GDM1 (cell line): Measurements from ENCODE around the gene DIAPH3.

ENCODE experiments used
- DNase-seq: peaks from one replicate; lab custom pipeline; 2025; lab: John Stamatoyannopoulos, UW

The DIAPH3 gene

DNA sequence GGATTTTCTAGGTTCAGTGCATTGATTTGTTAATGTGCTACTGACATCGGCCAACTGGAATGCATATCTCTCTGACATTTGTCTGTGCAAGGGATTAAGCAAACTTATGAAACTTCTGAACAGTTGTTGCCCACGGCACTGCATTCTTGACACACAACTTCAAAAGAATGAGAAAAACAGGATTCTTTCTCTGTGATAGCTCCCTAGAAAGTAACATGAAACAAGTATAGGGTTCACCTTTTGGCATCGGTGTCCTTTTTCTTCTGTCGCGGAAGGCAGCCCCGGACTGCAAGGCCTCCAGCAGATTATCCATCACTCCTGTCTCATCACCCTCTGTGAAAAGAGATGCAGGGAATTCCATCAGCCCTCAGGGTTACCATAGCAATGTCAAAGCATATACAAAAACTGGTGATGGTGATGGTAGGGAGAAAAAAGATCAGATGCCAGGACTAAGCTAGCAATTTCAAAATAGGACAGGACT is 389.2 kb downstream of the DIAPH3 start:
- DNase-seq: no peak

DNA sequence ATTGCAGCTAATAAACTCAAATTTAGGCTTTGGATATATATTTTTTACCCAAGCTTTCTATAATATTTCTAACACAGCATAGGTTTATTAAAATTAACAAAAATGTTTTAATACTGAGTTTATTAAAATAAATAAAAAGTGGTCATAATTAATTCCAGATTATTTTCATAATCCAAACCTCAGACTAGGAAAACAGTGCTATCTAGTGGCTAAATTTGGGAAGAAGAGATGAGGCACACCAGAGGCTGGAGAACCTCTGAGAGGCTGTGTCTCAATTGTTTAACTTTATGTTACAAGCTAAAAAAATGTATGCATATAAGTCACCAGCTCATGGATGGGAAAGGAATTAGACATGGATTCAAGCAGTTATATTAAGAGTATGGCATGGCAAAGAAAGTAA is 392.5 kb downstream of the DIAPH3 start:
- no peak for DNase-seq

DNA sequence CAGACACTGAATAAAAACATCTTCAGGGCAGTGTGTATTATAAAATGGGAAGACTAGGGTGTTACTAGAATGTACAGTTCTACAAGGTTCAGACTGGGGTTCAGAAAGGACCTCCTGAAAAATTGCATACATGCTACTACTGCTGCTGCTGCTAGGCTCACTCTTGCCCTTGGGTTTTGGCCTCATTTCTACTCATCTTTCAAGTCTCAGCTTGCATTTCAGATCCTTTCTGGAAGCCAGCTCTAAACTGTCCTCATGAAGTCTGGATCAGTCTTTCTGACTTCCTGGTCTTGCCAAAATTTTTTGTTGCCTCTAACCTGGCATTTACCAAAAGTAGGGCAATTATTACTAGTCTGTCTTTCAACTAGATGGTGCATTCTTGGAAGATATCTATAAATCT is 393.3 kb downstream of the DIAPH3 start:
- no peak for DNase-seq

DNA sequence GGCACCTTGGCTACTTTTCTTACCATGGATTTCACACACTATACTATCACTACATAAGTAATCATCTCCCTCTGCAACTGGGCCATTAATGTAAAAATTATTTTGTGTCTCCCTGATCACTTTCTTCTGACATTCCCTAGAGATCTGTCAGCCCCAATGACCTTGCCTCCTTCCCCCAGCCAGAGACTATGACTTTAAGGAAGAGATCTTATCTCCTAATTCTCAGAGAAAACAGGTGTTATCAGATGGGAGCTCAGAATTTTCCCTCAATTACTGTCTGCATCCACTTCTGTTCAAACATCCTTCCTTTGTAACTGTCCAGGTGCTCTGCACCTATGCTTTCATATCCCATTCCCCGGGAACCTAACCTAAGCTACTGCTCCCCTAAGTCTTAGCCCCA is 397.5 kb downstream of the DIAPH3 start:
- no peak for DNase-seq

DNA sequence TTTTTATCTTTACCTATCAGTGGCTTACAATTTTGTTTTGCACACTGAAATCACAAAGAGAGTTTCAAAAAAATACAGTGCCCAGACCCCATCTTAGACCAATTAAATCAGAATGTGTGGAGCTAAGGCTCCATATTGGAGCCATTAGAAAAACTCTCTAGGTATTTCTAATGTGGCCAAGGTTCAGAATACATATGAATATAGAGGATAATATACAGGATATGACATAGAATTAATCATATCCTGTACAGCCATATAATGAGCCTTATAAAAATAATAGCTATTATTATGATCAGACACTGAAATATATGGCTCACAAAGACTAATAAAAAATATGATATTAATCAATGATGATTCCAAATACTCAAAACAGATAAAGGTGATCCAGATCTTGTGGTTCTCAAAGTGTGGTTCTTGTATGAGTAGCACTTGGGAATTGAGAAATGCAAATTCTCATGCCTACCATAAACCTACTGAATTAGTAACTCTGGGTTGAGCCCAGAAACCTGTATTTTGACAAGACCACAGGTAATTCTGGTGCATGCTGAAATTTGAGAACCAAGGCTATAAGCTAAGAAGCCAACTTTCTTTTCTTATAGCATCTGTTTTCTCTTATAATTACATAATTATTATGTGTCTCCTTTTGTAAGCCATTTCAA is 408.0 kb downstream of the DIAPH3 start:
- no peak for DNase-seq

DNA sequence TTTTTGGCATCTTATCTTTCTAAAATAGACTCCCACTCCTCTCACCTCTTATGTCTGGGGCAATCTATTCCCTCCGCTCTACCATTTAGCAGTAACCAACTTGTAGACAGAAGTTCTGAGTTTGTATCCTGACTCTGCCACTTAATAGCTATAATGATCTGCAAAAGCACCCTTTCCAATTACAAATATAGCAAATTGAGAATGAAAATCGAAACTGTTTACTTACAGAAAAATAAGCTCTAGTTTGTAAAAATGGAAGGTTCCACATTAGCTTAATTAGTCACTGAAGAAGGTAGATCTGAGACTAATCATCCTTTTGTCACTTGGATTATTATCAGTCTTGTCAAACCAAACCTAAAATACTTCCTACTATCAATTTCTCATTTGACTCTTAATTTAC is 409.3 kb downstream of the DIAPH3 start:
- no peak for DNase-seq

DNA sequence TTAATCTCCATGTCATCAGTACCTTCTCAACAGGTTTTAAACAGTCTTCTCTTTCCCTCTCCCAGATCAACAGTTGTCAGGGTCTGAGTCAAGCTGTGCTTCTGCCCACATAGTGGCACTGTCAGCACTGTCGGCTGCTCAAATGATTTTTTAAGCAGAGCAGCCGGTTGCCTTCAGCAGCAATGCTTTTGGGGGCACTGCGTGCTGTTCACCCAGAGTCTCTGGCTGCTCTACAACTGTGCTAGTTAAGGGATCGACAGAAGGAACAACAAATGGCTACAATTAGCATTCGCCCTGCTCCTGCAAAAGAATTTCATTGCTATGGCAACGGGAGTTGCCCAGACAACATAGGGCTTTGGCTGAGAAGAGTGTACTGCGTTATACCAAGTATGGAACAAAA is 412.9 kb downstream of the DIAPH3 start:
- DNase-seq: no peak

DNA sequence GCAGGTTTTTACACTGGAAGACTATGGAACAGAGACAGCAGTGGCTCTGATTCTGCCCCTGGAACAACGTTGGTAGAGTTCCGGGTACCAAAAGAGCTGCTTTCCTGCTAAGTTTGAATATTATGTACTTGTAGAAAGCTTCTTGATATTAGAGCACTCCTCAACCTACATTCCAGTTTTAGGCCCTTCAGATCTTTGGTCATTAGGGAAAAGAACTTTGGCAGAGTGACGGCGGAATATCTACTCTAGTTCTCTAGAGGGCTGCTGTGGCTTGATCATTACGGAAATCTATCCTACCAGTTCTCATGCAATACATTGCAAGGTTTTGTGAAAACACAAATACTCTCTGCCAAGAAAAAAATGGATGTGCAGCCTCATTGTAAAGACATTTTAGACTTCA is 415.7 kb downstream of the DIAPH3 start:
- DNase-seq: no peak

DNA sequence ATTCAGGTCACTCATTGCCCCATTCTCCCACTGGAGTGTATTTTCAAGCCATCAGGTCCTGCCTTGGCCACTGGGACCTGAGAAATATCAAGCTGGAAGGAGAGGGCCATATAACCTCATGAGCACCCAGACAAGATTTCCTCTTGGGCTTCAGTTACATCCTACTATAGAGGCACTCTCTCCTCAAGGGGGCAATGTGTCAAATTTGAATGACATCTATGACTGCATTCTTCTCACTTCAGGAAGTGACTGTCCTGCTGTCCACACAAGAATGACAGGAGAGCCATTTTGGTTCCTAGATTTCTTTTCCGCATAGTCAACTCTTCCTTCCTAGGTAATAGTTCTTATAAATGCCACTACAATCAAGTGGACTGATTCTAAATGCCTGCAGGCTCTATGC is 416.2 kb downstream of the DIAPH3 start:
- DNase-seq: no peak

DNA sequence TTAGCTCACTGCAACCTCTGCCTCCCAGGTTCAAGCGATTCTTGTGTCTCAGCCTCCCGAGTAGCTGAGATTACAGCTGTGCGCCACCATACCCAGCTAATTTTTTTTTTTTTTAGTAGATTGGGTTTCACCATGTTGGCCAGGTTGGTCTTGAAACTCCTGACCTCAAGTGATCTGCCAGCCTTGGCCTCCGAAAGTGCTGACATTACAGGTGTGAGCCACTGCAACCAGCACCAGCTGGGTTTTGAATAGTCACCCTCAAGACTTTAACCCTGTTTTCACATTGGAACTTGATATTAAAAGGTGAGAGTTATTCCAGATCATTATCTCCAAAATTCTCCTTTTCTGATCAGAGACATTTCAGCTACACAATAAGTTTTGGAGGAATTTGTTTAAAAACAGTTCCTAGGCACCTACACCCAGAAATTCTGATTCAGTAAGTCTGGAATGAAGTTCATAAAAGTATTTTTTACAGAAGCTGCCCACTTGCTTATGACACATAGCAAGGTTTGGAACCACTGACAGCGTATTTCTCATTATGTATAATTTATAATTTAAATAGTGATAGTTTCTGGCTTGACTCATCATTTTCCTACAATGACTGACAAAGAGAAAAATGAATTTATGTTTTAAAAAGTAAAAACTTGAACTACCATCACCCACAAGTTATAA is 417.3 kb downstream of the DIAPH3 start:
- DNase-seq: no peak

DNA sequence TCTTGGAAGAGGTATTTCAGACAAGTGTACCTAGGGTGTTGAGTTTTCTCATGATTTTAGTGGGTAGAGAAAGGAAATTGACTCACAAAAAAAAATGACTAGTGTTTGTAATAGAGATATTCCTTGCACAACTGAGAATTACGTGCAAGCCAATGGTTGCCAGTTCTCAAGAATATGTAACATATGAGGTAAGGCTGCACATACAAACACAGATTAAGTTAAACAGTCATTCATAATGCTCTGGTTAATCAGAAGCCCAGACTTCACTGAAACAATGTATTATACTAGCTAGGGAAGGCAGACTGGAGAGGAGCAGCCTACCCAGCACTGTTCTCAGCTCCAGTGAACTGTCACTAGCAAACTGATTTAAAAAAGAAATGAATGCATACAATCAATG is 418.3 kb downstream of the DIAPH3 start:
- no peak for DNase-seq

DNA sequence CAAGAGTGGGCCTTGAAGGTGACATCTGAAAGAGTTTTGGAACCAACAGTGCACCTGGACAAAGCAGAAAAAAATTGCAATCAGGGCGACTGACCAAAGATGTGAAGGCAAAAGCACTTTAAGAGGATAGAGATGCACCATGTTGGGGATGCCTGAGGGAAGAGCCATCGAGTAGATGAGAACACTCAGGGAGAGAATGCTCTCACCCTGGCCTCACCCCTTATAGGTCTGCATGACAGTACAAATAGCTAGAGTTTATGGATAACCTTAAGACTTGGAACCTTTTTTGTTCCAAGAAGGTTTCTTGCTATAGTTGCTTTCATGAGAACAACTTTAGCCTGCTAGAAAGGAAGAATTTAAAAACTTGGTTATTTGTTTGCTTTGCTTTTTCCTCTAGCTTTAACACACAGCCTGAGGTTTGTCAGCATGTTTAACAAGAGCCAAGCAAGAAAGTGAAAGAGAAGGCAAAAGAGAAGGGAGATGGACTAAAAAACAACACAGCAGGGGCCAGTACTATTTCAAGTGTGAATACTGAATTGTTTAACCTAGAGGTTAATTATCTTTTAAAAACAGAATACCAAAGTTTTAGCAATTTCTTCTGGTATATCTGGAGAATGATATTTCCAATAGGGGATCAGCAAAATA is 418.9 kb downstream of the DIAPH3 start:
- DNase-seq: no peak

DNA sequence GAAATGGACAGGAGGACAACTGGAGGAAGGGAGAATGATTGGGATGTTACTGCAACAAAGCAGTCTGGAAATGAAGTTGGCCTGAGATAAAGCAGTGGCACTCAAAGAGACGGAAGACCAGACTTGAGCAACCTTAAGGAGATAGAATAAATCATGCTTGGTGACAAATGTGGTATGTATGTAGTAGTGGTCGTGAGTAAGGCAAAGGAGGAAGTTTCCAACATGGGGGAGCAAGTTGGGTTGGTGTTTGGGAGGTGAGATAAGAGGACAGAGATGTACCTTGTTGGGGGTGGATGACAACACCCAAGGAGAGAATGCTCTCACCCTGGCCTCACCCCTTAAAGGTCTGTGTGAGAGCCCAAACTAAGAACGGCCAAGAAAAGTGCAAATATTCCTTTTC is 420.5 kb downstream of the DIAPH3 start:
- DNase-seq: no peak

DNA sequence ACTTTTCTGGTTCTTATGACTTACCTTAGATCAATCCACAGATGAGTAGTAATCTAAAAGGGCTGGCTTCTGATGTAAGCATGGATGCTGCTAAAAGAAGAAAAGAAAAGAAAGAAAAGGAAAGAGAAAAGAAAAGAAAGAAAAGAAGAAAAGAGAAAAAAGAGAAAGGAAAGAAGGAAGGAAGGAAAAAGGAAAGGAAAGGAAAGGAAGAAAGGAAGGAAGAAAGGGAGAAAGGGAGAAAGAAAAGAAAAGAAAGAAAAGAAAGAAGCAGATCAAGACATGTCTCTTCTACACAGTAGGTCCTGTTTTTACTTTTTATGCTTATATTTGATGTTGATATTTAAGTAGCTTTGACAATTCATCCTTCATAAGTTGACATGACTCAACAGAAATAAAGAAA is 421.3 kb downstream of the DIAPH3 start:
- no peak for DNase-seq

DNA sequence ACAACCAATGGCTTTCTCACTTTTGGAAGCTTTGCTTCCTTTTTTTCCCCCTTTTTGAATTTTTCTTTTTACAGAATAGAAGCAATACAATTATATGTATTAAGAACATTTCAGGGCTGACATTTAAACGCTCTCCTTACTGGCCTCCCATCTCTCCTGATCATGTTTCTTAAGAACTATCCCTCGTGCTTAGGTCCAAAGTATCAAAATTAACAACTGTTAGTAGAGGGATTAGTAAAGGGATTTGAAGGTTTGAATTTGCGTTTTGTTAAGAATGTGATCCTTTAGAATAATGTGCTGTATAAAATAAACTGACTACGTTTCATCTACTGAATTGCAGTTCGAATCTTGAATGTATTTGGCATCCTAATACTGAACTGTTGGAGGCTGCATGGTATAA is 424.8 kb downstream of the DIAPH3 start:
- DNase-seq: no peak

DNA sequence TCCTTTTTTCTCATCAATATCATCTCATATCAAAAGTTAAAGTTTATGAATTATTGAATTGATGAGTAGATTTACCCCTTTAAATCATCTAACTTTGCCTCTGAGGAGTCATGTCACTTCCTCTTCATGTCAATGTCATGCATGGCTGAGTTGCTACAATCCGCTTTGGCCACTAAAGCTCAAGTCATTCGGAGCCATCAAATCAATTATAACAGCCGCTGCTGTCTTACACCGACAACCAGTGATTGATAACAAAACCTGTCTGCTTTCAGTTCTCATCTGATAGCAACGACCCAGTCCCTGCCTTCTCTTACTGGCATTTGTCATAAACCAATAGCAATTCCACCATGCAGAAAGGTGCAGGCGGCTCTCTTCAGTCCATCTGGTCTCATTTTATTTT is 429.3 kb downstream of the DIAPH3 start:
- DNase-seq: no peak

DNA sequence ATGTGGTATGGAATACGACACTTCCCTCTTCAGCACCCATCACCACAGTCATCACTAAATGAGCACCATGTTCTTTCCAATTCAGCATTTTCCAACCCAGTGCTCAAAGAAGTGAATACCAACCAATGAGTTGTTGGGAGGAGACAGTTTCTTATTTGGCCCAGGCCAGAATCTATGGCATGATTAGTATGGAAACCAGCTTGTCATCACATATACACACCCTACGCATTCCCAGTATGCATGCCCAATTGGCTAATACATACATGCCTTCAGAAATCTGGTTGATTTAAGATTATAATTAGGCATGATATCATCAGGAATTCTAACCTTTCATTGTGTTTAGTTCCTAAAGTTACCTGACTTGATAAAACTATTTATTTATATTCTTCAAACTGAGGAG is 430.0 kb downstream of the DIAPH3 start:
- no peak for DNase-seq

DNA sequence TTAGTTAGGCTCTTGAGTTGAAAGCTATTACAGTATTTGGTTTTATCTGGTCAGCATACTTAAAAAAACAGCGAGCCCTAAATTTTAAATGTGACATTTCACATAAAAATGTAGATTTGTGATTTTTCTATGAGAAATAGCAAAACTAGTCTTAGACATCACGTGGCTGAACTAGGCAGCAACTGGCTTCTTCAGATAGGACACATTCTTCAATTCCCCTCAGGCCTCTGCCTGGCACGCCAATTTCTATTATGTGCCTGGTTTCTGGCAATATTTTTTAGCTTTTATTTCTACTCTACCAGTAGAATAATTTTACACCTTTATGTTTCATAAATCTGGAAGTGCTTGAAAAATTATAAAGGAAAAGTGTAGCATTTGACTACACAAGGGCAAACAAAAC is 433.7 kb downstream of the DIAPH3 start:
- no peak for DNase-seq

DNA sequence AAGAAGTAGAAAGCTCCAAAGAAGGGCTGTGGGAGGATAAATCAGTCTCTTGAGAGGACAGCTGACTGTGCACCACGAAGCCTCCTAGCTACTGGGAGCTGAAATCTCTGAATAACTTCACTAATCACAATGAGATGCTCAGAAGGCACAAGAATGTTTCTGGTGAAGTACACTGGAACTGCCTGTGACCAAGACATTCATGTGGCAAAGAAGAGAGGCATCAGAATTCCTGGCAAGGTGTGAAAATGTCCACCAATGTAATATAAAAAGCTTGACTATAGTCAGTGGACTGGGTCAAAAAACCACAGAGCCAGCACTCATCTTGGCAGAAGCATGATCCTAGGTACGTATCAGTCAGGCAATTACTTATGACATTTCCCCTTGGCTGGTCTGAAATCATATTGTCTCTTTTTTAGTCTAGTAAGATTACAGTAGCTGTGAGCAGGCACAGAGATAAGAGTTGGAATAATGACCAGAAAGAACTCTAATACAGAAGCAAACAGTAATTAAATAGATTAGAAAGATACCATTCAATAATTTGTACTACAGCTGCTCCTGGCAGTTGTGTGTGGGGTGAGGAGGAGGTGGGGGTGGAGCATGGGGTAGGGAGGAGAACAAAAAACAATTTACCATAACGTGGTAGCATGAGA is 434.7 kb downstream of the DIAPH3 start:
- no peak for DNase-seq

DNA sequence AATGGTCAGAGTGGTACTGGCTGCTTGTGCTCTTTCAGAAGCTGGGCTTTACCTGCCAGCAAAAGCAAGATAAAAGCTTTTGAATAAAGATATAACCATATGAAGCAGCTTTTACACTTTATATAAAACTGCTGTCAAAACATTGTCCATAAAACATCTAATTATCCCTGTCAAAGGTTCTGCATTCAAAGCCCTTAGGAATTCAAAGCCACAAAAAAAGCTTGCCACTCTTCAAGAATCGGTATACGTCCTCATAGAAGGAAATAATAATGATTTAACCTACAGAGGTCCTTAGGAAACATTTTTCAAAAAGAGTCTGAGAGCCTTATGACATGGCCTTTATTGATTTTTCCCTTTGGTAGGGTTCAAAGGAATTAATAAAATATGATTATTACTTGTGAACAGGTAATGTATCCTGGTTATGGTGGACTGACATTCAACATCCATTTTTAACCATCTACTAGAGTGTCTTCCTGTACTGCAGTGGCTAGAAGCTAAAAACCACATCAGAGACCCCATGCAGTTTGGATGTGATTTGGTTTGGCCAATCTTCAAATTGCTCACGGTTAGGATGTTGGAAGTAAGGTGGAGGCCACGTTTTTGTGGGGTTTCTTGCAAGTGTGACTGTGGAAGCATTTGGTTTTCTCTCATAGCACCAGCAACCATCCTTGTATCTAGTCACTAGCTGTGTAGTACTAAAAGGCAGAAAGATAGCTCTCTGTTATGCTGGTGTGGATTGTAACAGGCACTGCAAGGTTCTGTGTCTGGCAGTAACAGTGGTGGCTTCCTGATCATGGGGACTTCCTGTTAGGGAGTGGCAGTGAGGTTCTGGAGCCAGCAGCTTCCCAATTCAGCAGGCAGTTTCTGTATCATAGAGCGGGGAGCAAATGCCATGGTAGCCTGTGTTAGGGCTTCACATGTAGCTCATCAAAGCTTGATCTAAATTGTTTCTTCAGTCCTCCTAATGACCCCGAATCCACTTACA is 441.5 kb downstream of the DIAPH3 start:
- DNase-seq: peak; percentile 70

DNA sequence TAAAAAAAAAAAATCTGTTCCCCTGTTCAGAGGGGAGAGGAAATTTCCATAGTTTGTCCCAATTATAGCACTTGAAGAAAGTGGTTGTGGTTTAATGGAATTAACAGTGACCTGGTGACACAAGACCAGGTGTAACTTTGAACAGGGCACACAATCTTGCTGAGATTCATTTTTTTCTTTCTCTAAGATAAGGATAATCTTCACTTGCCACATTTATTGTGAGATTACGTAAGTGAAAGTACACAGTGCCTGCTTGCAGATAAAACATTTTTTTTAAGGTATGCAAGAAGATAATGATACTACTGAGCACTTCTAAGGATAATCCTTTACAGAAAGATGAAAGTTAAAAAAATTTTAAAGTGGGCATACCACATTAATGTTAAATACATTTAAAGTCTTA is 448.1 kb downstream of the DIAPH3 start:
- DNase-seq: no peak
